NCI-H2196 (cell line): ENCODE measurements around the gene CBX8.
"Not testable (repeated sequence)": the region's sequence is repeated elsewhere in the genome, so short reads cannot be mapped to it uniquely, and the experiment has no call there.

ENCODE experiments used
- DNase-seq: peaks from one replicate; lab custom pipeline; 2025; ENCODE audit not compliant: unreplicated experiment; lab: John Stamatoyannopoulos, UW

Gene CBX8

DNA sequence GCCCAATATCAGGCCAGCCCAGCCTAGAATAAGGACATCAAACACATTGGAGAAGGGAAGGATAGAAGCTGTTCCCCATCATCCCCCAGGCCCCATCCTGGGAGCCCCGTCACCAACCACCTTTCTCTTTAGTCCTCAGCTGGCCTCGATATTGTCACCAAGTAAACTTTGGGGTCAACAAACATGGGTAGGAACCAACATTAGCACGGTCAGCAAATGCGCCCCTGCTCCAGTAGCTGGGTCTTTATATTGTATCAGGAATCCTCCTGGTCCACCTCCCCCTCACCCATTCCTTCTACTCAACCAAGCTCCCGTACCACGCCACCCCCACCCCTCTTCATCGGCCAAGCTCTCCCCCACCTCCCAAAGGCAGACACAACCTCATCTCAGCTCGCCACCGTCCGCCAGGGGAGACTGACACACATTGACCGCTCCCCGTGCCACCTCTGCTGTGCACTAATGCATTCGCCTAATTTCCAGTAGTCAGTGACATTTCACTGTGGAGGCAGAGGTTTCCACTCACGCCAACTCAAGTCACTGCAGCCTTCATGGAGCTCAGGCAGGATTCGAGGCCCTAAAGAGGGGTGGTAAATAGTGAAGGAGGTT, 39.6 kb downstream of the CBX8 start:
- DNase-seq: no peak

DNA sequence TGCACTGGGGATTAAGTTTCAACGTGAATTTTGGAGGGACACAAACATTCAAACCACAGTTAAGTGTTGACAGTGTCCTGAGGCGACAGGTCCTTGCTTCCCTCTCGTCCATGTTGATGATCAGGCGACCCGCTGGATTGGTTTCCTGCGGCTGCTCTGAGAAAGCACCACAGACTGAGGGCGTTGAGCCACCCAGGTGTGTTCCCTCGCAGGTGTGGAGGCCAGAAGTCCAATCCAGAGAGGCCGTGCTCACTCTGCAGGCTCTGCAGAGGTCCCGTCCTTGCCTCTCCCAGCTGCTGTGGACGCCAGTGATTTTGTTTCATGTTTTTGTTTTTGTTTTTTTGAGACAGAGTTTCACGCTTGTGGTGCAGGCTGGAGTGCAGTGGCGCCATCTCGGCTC, 41.3 kb downstream of the CBX8 start:
- DNase-seq: no peak

DNA sequence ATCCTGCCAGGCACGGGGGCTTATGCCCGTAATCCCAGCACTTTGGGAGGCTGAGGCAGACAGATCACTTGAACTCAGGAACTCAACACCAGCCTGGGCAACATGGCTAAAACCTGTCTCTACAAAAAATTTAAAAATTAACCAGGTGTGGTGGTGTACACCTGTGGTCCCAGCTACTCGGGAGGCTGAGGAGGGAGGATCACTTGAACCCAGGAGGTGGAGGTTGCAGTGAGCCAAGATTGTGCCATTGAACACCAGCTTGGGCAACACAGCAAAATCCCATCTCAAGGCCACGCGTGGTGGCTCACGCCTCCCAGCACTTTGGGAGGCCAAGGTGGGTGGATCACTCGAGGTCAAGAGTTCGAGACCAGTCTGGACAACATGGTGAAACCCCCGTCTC, 42.0 kb downstream of the CBX8 start:
- not testable (repeated sequence) for DNase-seq

- no peak for DNase-seq
Observed at GRCh38 chr17:79754370-79754769, 42.5 kb downstream of the CBX8 start.

DNA sequence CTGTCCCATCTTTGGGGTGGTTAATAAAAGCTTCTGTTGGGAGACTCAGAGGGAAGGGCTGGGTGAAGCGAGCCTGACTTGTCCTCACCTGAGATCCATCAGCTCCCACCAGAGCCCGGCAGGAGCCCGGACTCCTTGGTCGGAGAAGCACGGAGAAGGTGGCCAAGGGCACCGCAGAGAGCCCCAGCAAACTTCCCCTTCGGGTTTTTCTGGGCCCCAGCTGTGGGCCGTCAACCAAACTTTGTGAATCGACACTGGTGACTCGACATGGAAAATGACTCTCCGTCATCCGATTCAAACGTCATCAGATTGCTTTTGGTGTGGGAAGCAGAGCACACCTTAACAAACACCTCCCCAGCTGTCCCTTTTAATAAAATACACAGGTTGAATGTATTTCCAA, 44.7 kb downstream of the CBX8 start:
- DNase-seq: no peak

DNA sequence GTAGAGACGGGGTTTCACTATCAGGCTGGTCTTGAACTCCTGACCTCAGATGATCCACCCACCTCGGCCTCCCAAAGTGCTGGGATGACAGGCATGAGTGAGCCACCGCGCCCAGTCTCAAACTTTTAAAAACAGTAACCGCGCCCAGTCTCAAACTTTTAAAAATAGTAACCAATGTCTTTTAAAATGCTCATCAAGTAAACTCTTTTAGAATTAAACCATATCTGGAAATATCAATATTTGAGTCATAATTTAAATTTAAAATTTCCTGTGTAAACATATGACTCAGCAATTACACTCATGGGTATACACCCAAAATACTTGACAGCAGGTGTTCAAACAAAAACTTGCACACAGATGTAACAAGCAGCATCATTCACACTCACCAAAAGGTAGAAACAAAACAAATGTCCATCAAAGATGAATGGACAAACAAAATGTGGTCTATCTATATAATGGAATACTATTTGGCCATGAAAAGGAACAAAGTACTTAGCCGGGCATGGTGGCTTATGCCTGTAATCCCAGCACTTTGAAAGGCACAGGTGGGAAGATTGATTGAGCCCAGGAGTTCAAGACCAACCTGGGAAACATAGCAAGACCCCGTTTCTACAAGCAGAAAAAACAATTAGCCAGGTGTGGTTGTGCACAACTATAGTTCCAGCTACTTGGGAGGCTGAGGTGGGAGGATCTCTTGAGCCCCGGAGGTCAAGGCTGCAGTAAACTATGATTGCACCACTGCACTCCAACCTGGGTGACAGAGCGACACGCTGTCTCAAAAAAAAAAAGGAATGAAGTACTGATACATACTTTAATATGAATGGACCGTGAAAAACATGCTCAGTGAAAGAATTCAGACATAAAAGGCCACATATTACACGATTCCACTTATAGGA, 46.0 kb downstream of the CBX8 start:
- DNase-seq: no peak

DNA sequence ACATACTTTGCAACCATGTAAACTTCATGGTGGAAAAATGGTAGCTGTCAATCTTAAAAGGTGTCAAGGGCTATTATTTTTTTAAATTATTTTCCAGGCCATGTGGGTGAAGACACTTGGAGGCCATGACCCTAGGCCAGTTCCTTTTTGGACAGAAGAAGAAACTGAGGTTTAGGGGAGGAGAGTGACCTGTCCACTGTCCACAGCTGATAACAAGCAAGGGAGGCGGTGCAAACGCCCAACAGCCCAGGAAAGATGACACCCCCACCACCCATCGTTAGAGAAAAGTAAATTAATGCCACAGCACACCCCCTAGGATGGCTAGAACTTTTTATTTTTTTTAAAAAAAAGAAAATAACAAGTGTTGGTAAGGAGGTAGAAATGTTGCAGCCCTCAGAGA, 46.9 kb downstream of the CBX8 start:
- no peak for DNase-seq

GRCh38 chr17:79749156-79749815, 47.6 kb downstream of the CBX8 start:
- no peak for DNase-seq

- no peak for DNase-seq
Observed at GRCh38 chr17:79748295-79749099, 48.4 kb downstream of the CBX8 start.

DNA sequence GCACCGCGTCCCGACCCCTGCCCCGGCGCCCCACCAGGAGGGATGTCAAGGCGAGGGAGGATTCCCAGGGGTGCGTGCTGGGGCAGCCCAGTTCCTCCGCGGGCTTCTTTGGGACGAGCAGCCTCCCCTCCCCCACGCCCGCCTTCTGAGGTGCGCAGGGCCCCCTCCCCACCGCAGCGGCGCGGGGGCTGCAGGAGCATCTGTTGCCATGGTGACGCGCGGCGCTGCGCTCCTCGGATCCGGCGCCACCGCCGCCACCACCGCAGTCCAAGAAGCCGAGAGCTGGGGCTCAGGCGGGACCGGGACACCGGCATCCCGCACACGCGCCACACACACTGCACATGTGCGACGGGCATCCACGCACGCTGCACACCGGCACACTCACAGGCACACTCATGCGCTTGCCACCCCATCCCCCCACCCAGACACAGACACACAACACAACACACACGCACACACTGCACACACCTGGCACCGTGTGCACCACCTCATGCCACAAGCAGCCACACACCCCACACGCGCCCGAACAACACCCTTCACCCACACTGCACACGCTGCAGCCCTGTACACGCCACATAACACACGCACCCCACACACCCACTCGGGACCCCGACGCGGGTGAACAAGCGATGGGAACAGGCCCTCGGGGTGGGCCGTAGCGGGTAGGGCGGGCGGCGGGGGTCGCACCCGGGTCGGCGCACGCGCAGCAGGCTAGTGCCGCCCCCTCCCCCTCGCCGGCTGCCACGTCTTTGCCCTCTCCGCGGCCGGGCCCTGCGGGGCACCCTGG, 49.2 kb downstream of the CBX8 start:
- no peak for DNase-seq

GRCh38 chr17:79746889-79747507, 49.9 kb downstream of the CBX8 start:
- DNase-seq: no peak

DNA sequence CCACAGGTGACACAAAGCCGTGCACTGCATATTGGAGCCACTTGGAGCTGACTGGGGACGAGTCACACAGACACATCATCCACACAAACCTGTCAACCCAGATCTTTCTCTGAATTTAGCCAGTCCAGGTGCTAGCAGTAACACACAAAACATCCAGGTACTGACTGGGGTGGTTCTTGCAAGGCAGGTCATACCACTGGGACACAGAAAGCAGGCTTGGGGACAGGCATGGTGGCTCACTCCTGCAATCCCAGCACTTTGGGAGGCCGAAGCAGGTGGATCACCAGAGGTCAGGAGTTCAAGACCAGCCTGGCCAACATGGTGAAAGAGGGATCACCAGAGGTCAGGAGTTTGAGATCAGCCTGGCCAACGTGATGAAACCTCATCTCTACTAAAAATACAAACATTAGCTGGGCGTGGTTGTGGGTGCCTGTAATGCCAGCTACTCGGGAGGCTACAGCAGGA, 51.2 kb downstream of the CBX8 start:
- DNase-seq: no peak

DNA sequence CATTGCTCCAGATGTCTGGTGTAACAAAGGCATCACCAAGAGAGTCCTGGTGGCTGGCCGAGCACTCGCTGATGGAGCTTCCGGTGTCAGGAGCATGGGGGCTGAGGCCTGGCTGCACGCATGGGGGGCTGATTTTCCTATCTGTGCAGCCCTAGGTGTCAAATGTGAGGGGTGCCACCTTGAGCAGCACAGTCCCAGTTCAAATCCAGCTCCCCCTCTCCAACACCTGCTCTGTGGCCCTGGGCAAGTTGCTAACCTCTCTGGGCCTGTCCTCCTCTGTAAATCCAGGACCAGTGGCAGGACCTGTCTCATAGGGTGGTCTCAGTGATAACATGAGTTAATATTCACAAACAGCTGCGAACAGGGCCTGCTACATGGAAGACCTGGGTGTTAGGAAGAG, 53.3 kb downstream of the CBX8 start:
- no peak for DNase-seq

- DNase-seq: no peak
Observed at GRCh38 chr17:79742951-79743476, 53.9 kb downstream of the CBX8 start.

- no peak for DNase-seq
Observed at GRCh38 chr17:79742589-79742918, 54.3 kb downstream of the CBX8 start.
